Stimulated activated CD8-positive, alpha-beta memory T cell treated with anti-CD3 and anti-CD28 coated beads, Interleukin-4, amount 100 ng/mL, for 1 hour (primary cell): ENCODE results near the gene ERO1A.
A peak's percentile ranks its signal among the peaks of the same experiment; 100 is the strongest.

ENCODE experiments used
- DNase-seq, 2 donors: peaks; one replicate each; pipeline ENCODE4 v3.0.0-alpha.2; 2020; ENCODE audit warnings: low read depth in 2 of 2, low spot score in 1 of 2

ERO1A gene

GRCh38 chr14:52700701-52701172 is 5.4 kb upstream of the ERO1A start:
- no peak for DNase-seq

DNA sequence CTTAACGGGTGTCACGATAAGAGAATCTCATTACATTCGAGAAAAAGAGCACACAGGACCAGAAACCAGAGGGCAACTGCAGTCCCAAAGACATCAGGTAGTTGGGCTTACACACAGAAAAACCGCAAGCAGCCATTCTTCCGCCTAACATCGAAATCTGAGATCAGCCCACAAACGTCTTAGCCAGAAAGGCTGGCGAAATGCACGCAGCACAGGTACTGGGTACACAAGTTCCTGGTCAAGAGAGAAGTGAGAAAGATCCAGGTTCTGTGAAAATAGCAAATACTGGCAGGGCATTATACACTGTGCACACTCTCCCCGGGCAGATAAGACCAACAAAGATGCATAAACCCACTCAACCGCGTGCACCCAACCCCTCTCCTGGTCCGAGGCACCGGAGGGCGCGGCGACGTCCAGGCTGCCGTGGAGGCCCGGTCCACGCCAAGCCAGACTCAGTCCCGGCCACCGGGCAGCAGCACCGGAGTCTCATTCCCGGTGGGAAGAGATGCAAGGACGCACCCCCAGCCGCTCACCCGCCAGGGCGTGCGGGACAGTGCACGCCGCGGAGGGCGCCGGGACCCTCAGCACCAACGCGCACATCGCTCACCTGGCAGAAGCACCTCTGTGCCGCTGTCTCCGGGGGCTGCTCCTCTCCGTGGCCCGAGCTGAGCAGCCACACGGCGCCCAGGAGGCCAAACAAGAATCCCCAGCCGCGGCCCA is 437 bp downstream of the ERO1A start:
- DNase-seq: peak; percentile 31 to 44

GRCh38 chr14:52693532-52693931 is 1.8 kb downstream of the ERO1A start:
- DNase-seq: no peak

DNA sequence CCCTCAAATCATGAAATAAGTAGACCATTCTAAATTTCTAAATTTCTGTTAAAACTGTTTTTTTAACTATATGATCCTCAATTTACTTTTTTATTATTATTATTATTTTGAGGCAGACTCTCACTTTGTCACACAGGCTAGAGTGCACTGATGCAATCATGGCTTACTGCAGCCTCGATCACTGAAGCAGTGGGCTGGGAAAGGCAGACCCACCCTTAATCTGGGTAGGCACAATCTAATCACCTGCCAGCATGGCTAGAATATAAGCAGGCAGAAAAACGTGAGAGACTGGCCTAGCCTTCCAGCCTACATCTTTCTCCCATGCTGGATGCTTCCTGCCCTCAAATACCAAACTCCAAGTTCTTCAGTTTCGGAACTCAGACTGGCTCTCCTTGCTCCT is 2.3 kb downstream of the ERO1A start:
- no peak for DNase-seq

DNA sequence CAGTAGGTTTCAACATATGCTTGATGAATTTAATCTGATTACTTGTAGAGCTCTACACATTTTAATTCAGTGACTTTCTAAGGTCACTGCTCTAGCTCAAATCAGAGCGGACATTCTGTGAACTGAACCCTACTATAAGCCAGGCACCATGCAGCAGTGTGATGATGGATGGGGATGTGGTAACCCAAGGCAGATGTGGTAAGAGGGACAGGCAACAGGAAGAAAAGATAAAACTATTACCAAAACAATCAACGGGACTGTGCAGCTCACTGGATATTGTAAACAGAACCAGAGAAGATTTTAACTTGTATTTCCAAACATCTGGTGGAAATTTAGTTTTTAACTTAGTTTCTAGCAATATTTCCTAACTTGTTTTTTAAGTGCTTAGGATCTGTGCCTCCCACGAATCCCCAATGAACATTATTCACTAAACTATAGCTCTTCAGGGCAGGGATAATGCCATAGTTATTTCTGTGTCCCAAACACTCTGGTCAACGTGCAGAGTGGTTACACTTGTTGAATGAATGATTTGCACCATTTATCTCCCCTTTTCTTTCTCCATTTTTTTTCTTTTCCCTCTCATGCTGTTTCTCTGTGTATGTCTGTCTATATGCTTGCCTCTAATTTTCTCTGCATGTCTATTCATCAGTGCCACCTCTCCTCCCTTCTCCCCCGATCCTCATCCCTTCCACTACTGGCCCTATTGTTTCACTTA is 3.0 kb downstream of the ERO1A start:
- no peak for DNase-seq

GRCh38 chr14:52690983-52691760 is 4.2 kb downstream of the ERO1A start:
- DNase-seq: no peak

GRCh38 chr14:52686176-52686575 is 9.2 kb downstream of the ERO1A start:
- no peak for DNase-seq

DNA sequence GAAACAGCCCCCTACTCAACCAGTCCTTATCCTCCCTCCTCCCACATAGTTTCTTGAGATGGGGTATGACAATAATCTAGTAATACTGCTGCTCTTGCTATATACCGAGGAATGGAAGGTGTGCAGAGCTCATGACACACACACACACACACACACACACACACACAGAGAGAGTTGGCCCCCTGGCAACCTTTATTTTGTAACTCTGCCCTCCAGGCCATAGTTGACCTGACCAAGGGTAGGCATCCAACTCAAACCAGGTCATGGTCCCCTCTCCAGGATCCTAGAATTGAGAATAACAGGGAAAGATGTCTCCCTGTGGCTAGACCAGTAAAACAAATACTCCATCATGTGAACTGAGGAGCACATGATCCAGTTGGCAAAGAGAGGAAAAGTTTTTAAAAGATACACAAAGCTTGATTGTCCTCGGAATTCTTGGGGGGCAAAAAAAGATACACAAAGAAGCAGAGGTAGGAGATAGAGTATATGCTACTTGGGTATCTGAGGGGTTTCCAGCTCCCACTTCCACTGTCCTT is 11.3 kb downstream of the ERO1A start:
- no peak for DNase-seq

- no peak for DNase-seq
Observed at GRCh38 chr14:52678591-52678990, 16.8 kb downstream of the ERO1A start.

- no peak for DNase-seq
Observed at GRCh38 chr14:52663850-52664249, 31.5 kb downstream of the ERO1A start.

DNA sequence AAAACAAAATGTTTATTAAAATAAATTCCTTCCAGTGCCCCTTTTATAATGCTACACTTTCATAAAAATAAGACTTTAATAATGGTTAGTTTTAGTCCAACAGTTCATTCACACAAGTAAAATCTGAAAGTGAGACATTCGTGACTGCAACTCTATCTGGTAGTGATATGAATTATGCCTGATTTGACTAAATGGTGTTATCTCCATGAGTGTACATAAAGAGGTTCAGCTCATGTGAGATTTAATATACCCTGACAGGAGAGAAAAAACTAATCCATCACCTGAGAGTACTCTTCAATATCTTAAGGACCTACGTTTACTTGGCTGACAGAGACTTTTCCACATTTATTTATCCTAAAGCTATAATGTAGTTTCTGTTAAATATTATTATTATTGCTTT is 34.0 kb downstream of the ERO1A start:
- DNase-seq: no peak

DNA sequence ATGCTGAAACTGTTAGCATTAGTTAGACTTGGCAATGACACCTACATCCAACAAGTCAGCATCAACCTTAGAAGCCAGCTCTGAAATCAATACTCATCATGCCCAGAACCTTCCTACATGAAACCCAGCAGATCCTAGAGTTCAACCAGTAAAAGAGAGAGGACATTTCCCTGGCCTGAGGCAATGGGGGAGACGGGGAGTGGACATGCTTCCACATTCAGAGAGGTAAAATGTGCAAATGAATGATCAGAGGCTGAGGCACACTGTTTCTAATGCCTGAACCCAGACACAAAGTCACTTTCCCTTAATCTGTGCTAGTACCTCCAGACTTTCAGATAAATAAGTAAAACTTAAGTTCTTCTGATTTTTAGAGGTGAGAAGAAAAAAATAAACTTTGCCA is 34.5 kb downstream of the ERO1A start:
- DNase-seq: no peak

GRCh38 chr14:52660325-52660724 is 35.0 kb downstream of the ERO1A start:
- no peak for DNase-seq

- DNase-seq: no peak
Observed at GRCh38 chr14:52656905-52657304, 38.5 kb downstream of the ERO1A start.

DNA sequence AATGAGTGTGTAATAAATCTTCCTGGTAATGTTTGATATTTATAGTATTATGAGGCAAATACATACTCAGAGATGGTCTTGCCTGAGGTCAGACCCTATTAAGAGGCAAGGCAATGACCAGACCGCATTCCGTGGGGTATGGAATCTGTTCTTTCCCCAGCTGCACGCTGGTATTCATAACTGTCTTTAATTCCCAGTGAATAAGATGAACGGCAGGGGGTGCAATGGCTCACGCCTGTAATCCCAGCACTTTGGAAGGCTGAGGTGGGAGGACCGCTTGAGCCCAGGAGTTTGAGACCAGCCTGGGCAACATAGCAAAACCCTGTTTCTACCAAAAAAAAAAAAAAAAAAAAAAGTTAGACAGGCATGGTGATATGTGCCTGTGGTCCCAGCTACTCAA is 44.6 kb downstream of the ERO1A start:
- DNase-seq: no peak

DNA sequence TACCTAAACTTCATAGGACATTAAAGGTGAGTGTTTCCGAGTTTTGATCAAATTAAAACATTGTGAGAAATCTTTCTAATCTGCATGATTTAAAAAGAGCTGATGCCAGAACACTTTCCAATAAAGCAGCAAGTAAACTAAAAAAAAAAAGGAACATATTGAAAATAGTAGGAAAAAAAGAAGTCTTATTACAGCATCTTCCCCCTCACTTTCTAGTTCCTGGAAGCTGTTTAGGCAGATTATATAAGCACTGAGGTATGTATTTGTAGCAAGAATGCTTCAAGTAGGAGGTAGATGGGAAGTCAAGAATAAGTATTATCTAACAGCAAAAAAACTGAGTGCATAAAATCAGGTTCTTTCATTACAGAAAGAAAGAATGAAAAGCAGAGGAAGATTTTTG is 45.8 kb downstream of the ERO1A start:
- DNase-seq: no peak

- DNase-seq: no peak
Observed at GRCh38 chr14:52641745-52642144, 53.6 kb downstream of the ERO1A start.

DNA sequence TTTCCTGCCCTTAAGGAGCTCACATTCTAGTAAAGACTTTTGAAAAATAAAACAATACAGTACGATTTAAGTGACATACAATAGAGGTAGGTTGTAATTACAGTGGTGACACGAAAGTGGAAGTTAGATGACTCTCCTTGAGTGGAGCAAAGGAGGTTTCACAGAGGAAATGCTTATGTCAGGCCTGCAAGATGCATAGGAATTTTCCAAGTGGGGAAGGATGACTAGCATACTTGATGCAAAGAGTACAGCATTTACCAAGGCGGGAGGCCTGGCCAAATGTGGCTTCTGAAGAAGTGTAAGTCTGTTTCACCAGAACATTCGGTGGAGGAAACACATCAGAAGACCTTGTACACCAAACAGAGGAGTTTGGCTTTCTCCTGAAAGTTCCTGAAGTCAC is 55.2 kb downstream of the ERO1A start:
- no peak for DNase-seq

GRCh38 chr14:52619687-52620086 is 75.7 kb downstream of the ERO1A start:
- no peak for DNase-seq

- no peak for DNase-seq
Observed at GRCh38 chr14:52618602-52619001, 76.8 kb downstream of the ERO1A start.

DNA sequence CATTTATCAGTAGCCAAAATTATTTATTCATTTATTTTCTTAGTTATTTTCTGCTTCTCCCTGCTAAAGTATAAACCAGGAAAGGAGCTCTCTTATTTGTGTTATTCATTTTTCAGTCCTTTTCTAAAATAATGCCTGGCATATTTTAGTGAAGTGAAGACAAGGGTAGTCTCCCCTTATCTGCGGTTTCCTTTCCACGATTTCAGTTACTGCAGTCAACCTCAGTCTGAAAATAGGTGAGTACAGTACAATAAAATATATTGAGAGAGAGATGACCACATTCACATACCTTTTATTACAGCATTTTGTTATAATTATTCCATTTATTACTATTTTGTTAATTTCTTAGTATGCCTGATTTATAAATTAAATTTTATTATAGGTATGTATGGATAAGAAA is 85.2 kb downstream of the ERO1A start:
- no peak for DNase-seq
